ENCODE results near the gene TIMM50. TPM values are rescaled to one million over a fixed set of nuclear protein-coding genes. Genes with fewer than 3 reads are reported as not detected.

The TIMM50 gene
- total and polyA plus RNA-seq, 2 of the 13 experiments (the other 11 are each of a cell fraction or from before 2014, with no cell fraction given), result 91.1 to 92.5 TPM

DNA sequence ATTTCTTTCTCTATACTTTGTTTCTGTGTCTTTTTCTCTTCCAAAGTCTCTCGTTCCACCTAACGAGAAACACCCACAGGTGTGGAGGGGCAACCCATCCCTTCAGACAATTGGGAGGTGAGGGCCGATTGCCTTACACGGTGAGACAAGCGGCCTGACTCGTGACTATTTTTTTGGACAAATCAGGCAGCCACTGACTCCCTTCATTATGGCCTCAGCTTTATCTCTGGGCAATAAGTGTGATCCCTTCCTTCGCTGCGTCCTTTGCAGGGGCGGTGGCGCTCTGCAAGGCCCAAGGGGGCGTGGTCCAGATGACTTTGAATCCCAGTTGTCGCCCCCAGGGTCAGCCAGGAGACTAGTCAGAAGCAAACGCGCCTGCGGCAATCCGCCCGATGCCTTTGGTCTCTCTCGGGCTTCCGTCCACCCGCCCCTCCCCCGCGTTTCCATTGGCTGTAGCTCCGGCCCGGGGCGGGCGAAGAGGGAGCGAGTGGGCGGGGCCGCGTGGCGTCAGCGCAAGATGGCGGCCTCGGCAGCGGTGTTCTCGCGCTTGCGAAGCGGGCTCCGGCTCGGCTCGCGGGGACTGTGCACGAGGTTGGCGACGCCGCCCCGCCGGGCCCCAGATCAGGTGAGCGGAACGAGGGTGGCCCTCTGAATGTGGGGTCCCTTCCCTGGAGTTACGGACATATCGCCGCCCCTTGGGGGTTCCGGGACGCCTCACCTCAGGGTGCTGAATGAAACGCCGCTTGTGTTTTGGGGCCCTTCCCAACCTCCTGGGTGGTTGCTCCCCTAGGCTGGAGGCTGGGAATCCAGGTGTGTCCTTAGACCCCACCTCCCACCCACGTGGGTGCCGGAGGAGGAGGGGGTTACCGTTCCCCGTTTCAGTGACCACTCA is at the start of gene TIMM50 (continued):
- TF ChIP-seq, protein P1, sequence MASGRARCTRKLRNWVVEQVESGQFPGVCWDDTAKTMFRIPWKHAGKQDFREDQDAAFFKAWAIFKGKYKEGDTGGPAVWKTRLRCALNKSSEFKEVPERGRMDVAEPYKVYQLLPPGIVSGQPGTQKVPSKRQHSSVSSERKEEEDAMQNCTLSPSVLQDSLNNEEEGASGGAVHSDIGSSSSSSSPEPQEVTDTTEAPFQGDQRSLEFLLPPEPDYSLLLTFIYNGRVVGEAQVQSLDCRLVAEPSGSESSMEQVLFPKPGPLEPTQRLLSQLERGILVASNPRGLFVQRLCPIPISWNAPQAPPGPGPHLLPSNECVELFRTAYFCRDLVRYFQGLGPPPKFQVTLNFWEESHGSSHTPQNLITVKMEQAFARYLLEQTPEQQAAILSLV (CRISPR knock-in tag; IDR thresholded peaks at IDR 0.05; ENCODE audit: borderline replicate concordance), result 0 out of 2 replicates have a peak, but pooled peaks have one; percentile 26
- TF ChIP-seq KDM5A (IDR thresholded peaks at IDR 0.05; ENCODE audit: borderline replicate concordance, low read length) (peak; percentile 94), ATM (IDR thresholded peaks at IDR 0.05; ENCODE audit: borderline replicate concordance) (no peak), HOXA9 (CRISPR knock-in tag; IDR thresholded peaks at IDR 0.05; ENCODE audit: borderline replicate concordance) (0 out of 2 replicates have a peak, but pooled peaks have one; percentile 36), U2AF2 (IDR thresholded peaks at IDR 0.05; ENCODE audit: low read depth, low read length) (no peak), ZNF563 (CRISPR knock-in tag; IDR thresholded peaks at IDR 0.05) (peak; percentile 58; the same call in 1 of the 2 replicates), HIVEP1 (CRISPR knock-in tag; IDR thresholded peaks at IDR 0.05) (no peak), RFX3 (CRISPR knock-in tag; IDR thresholded peaks at IDR 0.05) (no peak), SAFB2 (CRISPR knock-in tag; IDR thresholded peaks at IDR 0.05; ENCODE audit: borderline replicate concordance, low read depth) (no peak; the same call in 1 of the 2 replicates), NRL (CRISPR knock-in tag; IDR thresholded peaks at IDR 0.05; ENCODE audit: borderline replicate concordance) (peak; percentile 80), RFXAP (CRISPR knock-in tag; IDR thresholded peaks at IDR 0.05; ENCODE audit: borderline replicate concordance) (no peak; the same call in none of the 2 replicates), ASH2L (IDR thresholded peaks at IDR 0.05; ENCODE audit: insufficient read length, low read depth, low read length) (peak; percentile 87), JARID2 (CRISPR knock-in tag; IDR thresholded peaks at IDR 0.05; ENCODE audit: insufficient replicate concordance) (no peak)
- TF ChIP-seq, protein P2, sequence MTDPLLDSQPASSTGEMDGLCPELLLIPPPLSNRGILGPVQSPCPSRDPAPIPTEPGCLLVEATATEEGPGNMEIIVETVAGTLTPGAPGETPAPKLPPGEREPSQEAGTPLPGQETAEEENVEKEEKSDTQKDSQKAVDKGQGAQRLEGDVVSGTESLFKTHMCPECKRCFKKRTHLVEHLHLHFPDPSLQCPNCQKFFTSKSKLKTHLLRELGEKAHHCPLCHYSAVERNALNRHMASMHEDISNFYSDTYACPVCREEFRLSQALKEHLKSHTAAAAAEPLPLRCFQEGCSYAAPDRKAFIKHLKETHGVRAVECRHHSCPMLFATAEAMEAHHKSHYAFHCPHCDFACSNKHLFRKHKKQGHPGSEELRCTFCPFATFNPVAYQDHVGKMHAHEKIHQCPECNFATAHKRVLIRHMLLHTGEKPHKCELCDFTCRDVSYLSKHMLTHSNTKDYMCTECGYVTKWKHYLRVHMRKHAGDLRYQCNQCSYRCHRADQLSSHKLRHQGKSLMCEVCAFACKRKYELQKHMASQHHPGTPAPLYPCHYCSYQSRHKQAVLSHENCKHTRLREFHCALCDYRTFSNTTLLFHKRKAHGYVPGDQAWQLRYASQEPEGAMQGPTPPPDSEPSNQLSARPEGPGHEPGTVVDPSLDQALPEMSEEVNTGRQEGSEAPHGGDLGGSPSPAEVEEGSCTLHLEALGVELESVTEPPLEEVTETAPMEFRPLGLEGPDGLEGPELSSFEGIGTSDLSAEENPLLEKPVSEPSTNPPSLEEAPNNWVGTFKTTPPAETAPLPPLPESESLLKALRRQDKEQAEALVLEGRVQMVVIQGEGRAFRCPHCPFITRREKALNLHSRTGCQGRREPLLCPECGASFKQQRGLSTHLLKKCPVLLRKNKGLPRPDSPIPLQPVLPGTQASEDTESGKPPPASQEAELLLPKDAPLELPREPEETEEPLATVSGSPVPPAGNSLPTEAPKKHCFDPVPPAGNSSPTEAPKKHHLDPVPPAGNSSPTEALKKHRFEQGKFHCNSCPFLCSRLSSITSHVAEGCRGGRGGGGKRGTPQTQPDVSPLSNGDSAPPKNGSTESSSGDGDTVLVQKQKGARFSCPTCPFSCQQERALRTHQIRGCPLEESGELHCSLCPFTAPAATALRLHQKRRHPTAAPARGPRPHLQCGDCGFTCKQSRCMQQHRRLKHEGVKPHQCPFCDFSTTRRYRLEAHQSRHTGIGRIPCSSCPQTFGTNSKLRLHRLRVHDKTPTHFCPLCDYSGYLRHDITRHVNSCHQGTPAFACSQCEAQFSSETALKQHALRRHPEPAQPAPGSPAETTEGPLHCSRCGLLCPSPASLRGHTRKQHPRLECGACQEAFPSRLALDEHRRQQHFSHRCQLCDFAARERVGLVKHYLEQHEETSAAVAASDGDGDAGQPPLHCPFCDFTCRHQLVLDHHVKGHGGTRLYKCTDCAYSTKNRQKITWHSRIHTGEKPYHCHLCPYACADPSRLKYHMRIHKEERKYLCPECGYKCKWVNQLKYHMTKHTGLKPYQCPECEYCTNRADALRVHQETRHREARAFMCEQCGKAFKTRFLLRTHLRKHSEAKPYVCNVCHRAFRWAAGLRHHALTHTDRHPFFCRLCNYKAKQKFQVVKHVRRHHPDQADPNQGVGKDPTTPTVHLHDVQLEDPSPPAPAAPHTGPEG (CRISPR knock-in tag; IDR thresholded peaks at IDR 0.05), result 0 out of 2 replicates have a peak, but pooled peaks have one; percentile 37
- TF ChIP-seq, protein P3, sequence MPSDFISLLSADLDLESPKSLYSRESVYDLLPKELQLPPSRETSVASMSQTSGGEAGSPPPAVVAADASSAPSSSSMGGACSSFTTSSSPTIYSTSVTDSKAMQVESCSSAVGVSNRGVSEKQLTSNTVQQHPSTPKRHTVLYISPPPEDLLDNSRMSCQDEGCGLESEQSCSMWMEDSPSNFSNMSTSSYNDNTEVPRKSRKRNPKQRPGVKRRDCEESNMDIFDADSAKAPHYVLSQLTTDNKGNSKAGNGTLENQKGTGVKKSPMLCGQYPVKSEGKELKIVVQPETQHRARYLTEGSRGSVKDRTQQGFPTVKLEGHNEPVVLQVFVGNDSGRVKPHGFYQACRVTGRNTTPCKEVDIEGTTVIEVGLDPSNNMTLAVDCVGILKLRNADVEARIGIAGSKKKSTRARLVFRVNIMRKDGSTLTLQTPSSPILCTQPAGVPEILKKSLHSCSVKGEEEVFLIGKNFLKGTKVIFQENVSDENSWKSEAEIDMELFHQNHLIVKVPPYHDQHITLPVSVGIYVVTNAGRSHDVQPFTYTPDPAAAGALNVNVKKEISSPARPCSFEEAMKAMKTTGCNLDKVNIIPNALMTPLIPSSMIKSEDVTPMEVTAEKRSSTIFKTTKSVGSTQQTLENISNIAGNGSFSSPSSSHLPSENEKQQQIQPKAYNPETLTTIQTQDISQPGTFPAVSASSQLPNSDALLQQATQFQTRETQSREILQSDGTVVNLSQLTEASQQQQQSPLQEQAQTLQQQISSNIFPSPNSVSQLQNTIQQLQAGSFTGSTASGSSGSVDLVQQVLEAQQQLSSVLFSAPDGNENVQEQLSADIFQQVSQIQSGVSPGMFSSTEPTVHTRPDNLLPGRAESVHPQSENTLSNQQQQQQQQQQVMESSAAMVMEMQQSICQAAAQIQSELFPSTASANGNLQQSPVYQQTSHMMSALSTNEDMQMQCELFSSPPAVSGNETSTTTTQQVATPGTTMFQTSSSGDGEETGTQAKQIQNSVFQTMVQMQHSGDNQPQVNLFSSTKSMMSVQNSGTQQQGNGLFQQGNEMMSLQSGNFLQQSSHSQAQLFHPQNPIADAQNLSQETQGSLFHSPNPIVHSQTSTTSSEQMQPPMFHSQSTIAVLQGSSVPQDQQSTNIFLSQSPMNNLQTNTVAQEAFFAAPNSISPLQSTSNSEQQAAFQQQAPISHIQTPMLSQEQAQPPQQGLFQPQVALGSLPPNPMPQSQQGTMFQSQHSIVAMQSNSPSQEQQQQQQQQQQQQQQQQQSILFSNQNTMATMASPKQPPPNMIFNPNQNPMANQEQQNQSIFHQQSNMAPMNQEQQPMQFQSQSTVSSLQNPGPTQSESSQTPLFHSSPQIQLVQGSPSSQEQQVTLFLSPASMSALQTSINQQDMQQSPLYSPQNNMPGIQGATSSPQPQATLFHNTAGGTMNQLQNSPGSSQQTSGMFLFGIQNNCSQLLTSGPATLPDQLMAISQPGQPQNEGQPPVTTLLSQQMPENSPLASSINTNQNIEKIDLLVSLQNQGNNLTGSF (CRISPR knock-in tag; IDR thresholded peaks at IDR 0.05), result no peak

All from HepG2 (cell line).